ENCODE measurements around the gene TMEM100. TPM values are rescaled to one million over a fixed set of nuclear protein-coding genes. Genes with fewer than 3 reads are reported as not detected.

TMEM100 gene
- total and polyA plus RNA-seq, 10 of the 15 experiments (the other 5 are each of a cell fraction or from before 2014, with no cell fraction given): not detected

GRCh38 chr17:55680686-55681341, 41.9 kb downstream of the TMEM100 start:
- H3K36me3 ChIP-seq (ENCODE audit: control insufficient read depth in 2 of 2, insufficient read depth in 2 of 2, low read length in 1 of 2): no peaks in the 10 kb centered on the region
- DNase-seq (ENCODE audit: low read depth, low spot score) (no peak), ATAC-seq (no peak), FAIRE-seq (no peak)
- no peak overlapping the region for H2AFZ ChIP-seq (ENCODE audit: control insufficient read depth, low read depth, low read length)
- no peak overlapping the region for H3K9ac ChIP-seq (ENCODE audit: control insufficient read depth, insufficient read depth, low read length)
- H3K4me2 ChIP-seq (ENCODE audit: control insufficient read depth, insufficient read depth): no peak overlapping the region
- no TSS peak for BruUV-seq (replicated peaks)
- WGBS (ENCODE audit: insufficient coverage, insufficient replicate concordance, low lambda C conversion rate, missing lambda C conversion rate): 37% methylated on average over 4 of the region's 4 CpGs
- no peaks in the 10 kb centered on the region for H3K4me1 ChIP-seq (ENCODE audit: control insufficient read depth, insufficient read depth, low read length)
- RAD21 ChIA-PET (ENCODE audit: unreplicated experiment): no interaction called here
- H3K27me3 ChIP-seq (replicated peaks in 1 of 2; ENCODE audit: control insufficient read depth in 2 of 2, insufficient read depth in 2 of 2, low read length in 1 of 2): no peaks in the 10 kb centered on the region
- CTCF ChIA-PET: no interaction called here
- in situ Hi-C loops (cut with MboI): no loop called here
- H3K27ac ChIP-seq (ENCODE audit: control insufficient read depth, insufficient read depth): no peak overlapping the region
- no peak overlapping the region for H3K4me3 ChIP-seq
- POLR2A ChIA-PET: no interaction called here
- intact Hi-C loops (cut with micrococcal nuclease; ENCODE audit: unreplicated experiment): no loop called here
- H3K9me3 ChIP-seq (replicated peaks; ENCODE audit: control insufficient read depth, insufficient read depth, low read length): no peaks in the 10 kb centered on the region
- H3K79me2 ChIP-seq (ENCODE audit: control insufficient read depth, insufficient read depth, low read length): no peaks in the 10 kb centered on the region
- TF ChIP-seq GABPA (IDR thresholded peaks at IDR 0.05; ENCODE audit: low read depth): no peak
- no peak for TF ChIP-seq BRCA1 (IDR thresholded peaks at IDR 0.05; ENCODE audit: low read depth, low read length)
- H4K20me1 ChIP-seq (ENCODE audit: control insufficient read depth, insufficient read depth): no peaks in the 10 kb centered on the region
- SMC1A ChIA-PET (ENCODE audit: uncharacterized antibody, unreplicated experiment): no interaction called here

- Histone ChIP-seq H3K4me2 (ENCODE audit: control insufficient read depth, insufficient read depth) (no peak overlapping the region), H3K4me1 (ENCODE audit: control insufficient read depth, insufficient read depth, low read length) (no peaks in the 10 kb centered on the region), H3K27me3 (replicated peaks in 1 of 2; ENCODE audit: control insufficient read depth in 2 of 2, insufficient read depth in 2 of 2, low read length in 1 of 2) (no peaks in the 10 kb centered on the region), H3K9ac (ENCODE audit: control insufficient read depth, insufficient read depth, low read length) (no peak overlapping the region), H3K79me2 (ENCODE audit: control insufficient read depth, insufficient read depth, low read length) (no peaks in the 10 kb centered on the region), H3K36me3 (ENCODE audit: control insufficient read depth in 2 of 2, insufficient read depth in 2 of 2, low read length in 1 of 2) (no peaks in the 10 kb centered on the region), H3K27ac (ENCODE audit: control insufficient read depth, insufficient read depth) (no peak overlapping the region), H3K9me3 (replicated peaks; ENCODE audit: control insufficient read depth, insufficient read depth, low read length) (no peaks in the 10 kb centered on the region; the same call in 2 of the 3 replicates), H2AFZ (ENCODE audit: control insufficient read depth, low read depth, low read length) (no peak overlapping the region), H4K20me1 (ENCODE audit: control insufficient read depth, insufficient read depth) (no peaks in the 10 kb centered on the region), H3K4me3 (no peak overlapping the region)
- ATAC-seq: no peak
- ChIA-PET CTCF (no interaction called here), SMC1A (ENCODE audit: uncharacterized antibody, unreplicated experiment) (no interaction called here), POLR2A (no interaction called here), RAD21 (ENCODE audit: unreplicated experiment) (no interaction called here)
- no peak for TF ChIP-seq HCFC1 (IDR thresholded peaks at IDR 0.05; ENCODE audit: low read length)
- no peak for TF ChIP-seq NRF1 (conservative IDR thresholded peaks at IDR 0.05; ENCODE audit: low read depth, low read length)
- TF ChIP-seq ZNF24 (IDR thresholded peaks at IDR 0.05): no peak
- TF ChIP-seq EP300 (IDR thresholded peaks at IDR 0.05; ENCODE audit: borderline replicate concordance in 1 of 2, control insufficient read depth in 1 of 2, low read depth in 2 of 2, low read length in 2 of 2): no peak
- no peak for TF ChIP-seq SUZ12 (IDR thresholded peaks at IDR 0.05; ENCODE audit: unreplicated experiment)
- TF ChIP-seq NKRF (conservative IDR thresholded peaks at IDR 0.05): no peak
- TF ChIP-seq PBX3 (IDR thresholded peaks at IDR 0.05; ENCODE audit: insufficient replicate concordance, low read depth, low read length): no peak
- TF ChIP-seq GABPA (IDR thresholded peaks at IDR 0.05; ENCODE audit: low read depth): no peak
- no peak for TF ChIP-seq CHD4 (IDR thresholded peaks at IDR 0.05)
- TF ChIP-seq PAX8 (IDR thresholded peaks at IDR 0.05): no peak
- no peak for TF ChIP-seq SIN3A (IDR thresholded peaks at IDR 0.05; ENCODE audit: low read depth, low read length)
- TF ChIP-seq RUNX3 (IDR thresholded peaks at IDR 0.05; ENCODE audit: low read length): no peak
- no TSS peak for BruUV-seq (replicated peaks)
- no peak for DNase-seq (ENCODE audit: low read depth, low spot score)
- intact Hi-C loops (cut with micrococcal nuclease; ENCODE audit: unreplicated experiment) (no loop called here), in situ Hi-C loops (cut with MboI) (no loop called here)
- no peak for FAIRE-seq
- WGBS (ENCODE audit: insufficient coverage, insufficient replicate concordance, low lambda C conversion rate, missing lambda C conversion rate): 0% methylated on average over 1 of the region's 1 CpG
These were observed 45.2 kb downstream of the TMEM100 start for GRCh38 chr17:55677446-55677845.

Data from GM12878 (cell line).